HPDE6-E6E7 (cell line): ENCODE results near the gene OTUB2.

Experiments
- DNase-seq: peaks from one replicate; pipeline ENCODE4 v3.0.0; 2011; ENCODE audit warnings: missing footprints; ENCODE audit errors: extremely low spot score

OTUB2 gene

DNA sequence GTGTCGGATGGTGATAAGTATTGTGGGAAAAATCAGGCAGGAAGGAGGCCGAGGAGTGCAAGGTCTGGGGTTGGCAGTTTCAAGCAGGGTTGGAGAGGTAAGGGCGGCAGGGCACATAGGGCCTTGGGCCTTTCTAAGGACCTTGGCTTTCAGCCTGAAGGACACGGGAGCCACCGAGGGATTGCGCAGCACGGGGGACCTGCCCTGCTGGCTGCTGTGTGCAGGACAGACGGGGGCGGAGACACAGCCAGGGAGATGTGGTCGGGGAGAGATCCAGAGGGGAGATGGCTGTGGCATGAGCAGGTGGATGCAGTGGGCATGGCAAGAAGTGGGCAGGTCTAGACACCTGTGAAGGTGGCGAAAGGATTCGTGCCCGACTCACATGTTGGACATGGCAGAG lies 14.7 kb downstream of the OTUB2 start:
- no peak for DNase-seq

DNA sequence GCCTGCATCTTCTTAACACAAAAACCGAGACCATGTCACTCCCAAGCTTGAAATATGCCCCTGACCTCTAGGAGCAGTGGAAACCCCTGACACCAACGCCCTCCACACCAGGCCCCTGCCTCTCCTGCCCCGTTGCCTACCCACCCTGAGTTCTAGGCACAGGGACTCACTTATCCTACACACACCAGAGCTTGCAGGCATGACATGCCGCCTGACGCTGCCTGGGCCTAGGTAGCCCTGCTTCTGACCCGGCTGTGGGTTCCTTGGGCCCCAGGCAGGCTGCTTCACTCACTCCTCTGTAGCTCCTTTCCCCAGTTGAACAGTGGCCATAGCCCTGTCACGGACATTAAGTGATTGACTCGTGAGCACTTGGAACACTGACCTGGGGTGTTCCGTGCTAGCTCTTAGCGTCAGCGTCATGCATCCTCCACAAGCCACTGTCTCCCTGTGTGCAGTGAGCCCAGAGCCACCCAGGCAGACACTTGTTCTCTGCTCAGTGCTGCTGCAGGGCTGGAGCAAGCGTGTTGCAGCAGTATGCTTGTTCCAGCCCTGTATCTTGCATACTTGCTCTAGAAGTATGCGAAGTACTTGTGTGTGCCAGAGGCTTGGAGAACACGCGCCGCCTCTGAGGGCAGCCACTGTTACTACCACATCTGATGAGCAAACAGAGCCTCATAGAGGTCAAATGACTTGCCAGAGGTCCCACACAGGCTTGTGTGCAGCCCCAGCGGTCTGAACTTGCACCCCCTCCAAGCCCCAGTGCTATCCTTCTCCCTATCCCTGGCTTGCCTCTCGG lies 15.6 kb downstream of the OTUB2 start:
- DNase-seq: no peak

DNA sequence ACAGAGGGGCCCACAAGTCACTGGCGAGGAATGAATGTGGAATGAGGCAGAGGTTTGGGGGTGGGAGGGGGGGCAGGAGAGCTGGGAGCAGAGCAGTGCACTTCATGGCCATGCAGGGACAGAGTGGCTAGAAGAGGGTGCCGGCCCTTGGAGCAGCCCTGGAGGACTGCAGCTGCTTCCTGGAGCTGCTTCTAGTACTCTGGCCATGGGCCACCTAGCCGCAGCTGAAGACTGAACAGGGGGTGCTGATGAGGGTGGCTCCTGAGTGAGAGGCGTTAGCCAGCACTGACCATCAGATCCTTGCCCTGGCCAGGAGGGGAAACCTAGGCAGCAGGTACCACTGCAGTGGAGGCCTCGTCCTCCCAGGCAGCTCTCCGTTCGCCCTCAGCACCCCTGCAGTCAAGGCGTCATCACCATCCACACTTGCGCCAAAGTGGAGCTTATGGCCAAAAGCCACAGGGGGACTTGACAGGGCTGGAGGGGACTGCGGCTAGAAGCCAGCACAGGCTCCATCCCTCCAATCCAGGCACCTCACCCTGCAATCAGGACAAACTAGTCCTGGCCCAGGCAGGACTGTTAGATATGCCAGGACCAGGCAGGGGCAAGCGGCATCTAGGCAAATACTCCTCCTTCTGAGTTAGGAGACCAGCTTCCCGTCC lies 16.4 kb downstream of the OTUB2 start:
- no peak for DNase-seq

DNA sequence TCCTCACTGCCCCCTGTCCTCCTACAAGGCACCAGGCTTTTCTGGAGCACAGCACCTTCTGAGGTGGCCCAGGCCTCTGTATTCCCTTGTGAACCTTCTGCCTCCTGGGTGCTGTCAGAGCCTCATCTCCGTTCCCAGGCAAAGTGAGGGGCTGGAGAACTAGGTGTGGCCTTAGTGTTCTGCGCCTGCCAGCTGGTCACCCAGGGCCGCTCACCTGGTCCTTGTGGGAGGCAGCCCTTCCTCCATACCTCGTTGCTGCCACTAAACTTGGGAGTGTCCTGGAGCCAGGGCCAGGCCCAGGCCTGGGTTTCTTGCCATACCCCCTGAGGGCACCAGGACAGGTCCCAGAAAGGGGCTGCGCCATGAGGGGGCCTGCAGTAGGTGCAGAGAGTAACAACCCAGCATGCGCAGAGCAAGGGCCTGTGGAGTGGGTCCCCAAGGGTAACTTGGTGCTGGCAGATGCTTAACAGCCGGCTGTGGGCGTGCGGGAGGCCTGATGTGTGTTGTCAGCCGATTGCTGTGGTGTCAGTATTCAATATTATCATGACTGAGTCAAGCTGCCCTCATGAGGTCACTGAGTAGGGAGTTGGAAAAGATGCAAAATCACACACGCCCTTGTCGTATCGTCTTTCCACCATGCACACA lies 17.1 kb downstream of the OTUB2 start:
- DNase-seq: no peak

DNA sequence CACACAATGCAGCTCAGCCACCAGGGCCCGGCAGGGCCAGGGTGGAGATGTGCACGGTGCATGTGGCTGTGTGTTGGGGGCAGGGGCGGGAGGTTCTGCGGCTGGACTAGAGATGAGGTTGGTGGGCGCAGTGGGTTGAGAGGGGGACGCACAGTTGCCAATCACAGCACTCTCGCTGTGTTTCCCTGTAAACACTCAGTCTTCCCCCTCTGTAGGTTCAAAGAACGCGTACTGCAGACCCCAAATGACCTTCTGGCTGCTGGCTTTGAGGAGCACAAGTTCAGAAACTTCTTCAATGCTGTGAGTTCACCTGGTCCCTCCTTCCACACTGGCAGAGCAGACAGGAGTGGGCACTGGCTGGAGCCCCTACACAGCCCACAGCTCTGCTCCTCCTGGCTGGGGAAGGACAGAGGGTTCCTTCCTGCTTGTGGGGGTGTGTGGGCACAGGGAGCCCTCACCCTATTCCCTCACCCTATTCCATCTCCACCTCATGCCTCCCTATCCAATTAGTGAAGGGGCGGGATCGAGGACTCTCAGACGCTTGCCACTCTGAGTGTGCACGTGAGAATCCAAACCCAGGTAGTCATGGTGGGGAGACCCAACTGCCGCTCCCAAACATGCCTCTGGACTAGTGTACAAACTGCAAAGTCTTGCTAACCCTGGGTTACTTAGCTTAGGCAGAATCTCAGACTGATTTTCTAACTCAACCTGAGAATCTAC lies 17.8 kb downstream of the OTUB2 start:
- DNase-seq: no peak

DNA sequence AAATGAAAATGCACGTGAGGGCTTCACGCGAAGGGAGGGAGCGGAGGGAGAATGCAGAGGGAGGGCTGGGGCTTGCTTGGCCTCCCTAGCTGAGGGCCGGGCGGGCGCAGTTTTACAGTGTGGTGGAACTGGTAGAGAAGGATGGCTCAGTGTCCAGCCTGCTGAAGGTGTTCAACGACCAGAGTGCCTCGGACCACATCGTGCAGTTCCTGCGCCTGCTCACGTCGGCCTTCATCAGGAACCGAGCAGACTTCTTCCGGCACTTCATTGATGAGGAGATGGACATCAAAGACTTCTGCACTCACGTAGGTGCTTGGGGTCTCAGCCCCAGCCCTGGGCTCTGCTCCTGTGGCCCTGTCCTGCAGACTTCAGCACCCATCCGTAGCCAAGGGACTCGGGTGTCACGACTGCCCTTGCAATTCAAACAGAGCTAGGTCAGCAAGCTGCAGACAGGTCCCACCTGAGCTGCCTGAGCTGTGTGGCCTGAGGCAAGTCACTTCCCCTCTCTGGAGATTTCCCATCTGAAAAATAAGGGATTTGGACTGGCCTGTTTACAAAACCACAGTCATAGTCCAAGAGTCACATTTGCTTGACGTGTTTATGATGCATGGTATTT lies 18.4 kb downstream of the OTUB2 start:
- DNase-seq: no peak

DNA sequence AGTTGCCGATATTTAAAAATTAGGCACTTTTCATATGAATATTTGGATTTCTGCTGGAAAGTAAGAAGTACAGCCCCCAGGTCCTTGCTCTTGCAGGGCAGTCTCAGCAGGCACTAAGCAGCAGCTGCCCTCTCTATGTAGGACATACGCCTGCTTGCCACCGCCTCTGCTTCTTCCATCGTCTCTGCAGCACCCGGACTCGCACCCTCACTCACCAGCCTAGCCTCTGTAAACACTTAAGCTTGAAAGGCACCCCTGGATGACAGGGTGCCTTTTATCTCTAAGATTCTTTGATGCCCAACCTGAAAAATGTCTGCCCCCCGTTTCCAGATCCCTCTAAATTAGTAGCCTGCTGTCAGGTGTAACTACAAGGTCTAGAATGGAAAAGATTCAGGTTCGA lies 19.0 kb downstream of the OTUB2 start:
- DNase-seq: no peak

DNA sequence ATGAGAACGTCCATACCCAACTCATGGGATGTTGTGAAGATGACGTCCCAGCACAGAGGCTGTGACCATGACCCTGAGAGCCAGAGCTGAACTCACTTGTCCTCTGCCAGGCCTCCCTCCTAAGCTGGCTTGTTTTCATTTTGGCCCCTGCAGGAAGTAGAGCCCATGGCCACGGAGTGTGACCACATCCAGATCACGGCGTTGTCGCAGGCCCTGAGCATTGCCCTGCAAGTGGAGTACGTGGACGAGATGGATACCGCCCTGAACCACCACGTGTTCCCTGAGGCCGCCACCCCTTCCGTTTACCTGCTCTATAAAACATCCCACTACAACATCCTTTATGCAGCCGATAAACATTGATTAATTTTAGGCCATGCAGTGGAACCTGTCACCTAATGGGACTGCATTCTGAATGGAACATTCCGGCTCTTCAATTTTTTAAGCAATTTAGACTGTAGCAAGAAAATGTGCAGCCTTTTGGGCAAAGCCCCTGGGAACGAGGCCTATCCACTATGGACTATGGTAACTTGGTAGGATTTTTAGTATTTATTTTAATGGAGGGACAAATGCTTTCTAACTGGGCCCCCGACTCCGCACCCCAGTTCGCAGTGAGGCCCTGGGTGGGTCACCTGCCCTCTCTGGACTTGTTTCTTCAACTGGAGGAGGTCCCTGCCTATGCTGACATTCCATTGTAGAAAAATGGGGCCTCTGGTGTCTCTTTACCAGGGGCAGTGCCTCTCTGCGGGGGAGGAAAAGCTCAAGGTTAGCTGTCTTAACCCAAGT lies 19.6 kb downstream of the OTUB2 start:
- DNase-seq: no peak

DNA sequence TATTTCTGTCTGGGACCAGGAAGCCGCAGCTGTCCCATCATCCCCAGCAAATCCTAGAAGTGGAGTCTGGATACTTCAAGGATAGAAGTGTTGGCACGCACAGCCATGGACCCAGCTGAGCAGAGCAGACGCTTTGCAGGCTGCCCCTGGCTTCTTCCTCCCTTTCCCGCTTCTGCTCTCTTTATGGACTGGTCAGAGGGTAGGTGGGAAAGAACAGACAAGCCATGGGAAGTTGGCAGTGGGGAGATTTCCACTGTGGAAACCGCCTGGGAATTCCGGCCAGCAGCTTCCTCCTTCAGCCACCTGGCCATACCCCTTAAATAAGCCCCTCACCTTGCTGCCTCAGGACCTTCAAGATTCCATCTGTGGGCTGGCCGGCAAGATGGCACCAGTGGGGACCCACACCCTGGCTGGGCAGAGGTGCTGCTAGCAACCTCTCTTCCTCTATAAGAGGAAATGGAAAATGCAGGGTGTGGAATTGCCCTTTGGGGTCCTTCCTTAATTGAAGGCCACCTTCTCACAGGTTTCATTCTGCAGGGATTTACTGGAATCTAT lies 20.6 kb downstream of the OTUB2 start:
- DNase-seq: no peak

DNA sequence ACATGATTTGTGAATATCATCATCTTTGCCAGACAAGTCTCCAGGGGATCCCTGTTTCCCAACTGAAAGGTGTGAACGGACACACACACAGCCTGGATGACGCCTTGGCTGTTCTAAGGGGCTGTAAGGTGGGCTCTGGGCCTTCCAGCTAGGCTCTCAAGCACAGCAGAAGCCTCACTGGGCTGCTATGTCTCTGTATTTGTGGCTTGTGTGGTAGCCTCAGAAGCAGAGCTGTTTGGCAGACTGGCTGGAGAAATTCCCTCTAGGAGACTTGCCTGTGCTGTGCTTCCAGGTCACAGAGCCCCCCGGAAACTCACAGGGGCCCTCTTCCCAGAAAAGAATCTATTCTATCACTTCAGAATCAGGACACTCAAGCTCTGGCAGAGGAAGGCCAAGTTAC lies 21.4 kb downstream of the OTUB2 start:
- DNase-seq: no peak

DNA sequence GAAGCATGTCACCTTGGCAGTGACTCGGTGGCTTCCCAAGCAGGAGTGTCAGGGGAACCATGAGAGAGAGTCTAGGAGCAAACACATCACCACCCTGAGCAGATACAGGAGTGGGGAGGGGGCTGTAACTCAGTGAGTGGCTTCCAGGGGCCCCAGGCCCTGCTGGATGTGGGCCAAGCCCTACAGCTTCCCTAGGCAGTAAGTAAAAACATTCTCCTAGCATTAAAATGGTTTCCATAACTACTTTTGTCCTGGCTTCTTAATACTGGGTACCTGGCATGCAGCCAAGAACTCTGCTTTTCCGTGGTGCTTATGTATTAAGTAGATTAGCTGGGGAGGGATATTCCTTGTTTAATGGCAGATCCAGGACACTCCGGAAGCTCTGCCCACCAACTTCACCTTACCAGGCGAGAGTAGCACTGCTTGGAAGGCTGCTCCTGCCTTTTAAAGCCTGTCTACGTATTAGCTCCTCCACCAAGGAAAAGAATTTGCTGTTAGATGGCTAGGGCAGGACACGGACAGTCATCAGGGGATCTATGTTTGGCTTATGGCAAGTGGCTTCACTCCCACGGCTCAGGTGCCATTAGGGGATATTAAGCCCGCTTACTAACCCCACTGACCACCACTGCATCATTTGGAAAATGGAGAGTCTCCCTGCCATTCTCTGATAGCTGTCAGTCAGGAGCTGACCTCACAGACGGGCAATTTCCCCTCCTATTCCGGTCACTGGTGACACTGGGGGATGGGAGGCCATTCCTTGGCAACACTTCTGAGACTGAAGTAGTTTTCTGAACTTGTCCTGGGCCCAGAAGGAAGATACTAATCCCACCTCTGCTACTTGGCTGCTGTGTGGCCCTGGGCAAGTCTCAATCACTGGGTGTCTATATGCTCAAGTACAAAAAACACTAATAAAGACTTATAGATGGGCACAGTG lies 22.8 kb downstream of the OTUB2 start:
- no peak for DNase-seq

DNA sequence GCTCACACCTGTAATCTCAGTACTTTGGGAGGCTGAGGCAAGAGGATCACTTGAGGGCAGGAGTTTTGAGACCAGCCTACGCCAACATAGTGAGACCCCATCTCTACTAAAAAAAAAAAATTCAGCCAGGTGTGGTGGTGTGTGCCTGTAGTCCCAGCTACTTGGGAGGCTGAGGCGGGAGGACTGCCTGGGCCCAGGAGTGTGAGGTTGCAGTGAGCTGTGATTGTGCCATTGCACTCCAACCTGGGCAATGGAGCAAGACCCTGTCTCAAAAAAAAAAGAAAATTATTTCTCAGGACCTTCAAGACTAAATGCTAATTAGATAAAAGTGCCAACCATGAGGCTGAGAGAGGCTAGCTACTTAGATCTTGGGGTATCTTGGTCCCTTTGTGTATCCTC lies 23.5 kb downstream of the OTUB2 start:
- DNase-seq: no peak

DNA sequence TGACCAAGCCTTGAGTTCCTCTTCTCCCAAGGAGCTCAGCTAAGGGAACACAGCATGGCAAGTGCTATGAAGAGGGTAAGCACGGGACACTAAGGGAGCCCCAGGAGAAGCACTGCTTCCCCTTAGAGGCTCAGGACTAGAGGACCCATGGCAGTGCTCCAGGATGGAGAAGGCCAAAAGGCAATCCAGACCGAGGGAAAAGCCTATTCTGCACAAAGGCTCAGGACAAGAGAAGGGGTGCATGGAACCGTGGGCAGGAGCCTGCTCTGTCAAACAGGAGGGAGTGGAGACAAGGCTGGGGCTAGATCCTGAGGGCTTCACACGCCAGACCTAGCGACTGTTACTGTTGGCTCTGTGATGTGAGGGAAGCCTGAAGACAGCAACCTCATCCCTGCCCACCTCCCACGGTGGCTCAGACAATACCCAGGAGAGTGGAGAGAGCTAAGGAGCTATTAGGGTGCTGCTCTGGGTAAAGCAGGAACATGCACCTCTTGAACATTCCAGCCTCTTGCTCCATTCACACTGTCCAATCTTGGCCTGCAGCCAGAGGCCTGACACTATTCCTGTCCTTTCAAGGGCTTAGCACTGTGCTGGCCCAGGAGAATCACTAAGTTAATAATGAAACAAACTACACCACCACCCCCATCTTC lies 24.2 kb downstream of the OTUB2 start:
- no peak for DNase-seq

DNA sequence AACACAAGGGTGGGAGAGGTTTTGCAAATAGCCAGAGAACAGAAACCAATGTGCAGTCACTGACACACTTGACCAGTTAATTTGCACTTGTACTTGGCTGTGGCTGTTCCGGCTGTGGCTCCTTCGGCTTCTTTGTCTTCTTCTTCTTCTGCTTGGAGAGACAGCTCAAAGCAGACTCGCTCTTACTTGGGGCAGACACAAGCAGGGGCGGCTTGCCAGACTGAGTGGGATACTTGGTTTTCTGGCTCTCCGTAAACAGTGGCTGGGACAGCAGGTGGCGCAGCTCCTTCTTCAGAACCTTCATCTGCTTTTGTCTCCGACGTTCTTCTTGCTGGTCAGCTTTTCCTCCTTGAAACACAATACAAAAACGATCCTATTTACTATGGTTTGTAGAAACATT lies 25.0 kb downstream of the OTUB2 start:
- no peak for DNase-seq

DNA sequence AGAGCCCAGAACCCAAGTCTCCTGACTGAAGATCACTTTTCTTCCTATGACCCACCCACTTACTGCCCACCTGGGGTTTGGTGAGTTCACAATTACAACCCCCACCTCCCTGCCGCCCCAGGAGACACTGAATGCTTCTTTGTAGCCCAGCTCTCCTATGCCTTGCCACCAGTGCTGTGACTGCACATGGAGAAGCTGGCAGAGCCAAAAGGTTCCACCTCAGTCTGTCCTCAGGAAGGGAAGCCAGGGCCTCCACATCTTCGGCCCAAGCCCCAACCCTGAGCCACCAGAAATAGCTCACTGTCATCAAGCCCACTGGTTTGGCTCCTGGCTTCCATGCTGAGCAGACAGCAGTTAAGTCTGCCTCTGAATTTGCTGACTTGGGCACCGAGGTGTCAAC lies 25.6 kb downstream of the OTUB2 start:
- DNase-seq: no peak

DNA sequence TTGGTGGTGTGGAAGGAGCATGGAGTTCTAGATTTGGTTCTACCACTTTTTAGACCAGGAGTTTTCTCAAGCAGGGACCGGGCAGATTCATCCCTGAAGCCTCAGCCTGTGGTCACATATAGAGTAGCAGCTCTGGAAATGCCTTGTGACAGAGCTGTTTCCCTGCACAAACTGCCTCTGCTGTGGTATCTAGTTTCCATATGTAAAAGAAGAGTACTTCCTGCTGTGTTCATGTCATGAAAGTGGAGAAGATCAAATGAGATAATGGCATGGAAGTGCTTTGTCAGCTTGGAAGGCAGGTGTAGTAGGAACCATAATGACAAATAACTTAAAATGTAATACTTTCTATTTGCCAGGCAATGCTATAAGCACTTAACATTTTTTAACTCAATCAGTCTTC lies 26.1 kb downstream of the OTUB2 start:
- DNase-seq: no peak

DNA sequence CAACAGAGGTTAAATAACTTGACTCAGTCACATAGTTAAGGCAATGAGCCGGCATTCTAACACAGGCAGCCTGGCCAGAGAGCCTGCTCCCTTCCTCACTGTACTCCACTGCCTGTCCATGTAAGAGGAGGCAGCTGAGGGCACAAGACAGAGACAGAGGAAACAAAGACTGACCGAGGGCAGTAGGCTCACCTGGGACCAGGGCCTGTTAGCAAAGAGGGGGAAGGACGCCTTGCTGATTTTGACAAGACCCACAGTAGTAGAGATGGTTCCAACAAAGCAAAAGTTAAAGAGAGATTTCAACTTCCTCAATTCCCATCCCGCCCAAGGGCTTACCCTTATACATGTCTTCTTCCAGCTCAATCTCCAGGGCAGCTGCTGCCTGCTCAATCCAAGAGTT lies 26.5 kb downstream of the OTUB2 start:
- no peak for DNase-seq

DNA sequence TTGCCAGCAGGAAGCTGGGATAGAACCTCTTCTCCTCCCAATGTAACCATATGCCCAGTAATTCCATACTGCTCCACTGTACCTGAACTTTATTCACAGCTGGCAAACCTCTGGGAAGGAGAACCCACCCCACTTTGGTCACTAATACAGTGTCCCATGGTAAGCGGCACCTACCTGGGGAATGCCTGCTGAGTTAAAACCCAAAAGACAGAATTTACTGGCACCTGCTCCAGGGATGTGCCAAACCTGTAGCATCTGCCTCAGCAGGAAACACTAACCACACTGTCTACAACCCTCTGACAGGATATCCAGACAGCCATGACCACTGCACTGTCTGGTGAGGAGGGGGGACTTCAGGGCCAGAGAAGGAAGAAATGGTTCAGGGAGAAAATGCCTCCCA lies 28.3 kb downstream of the OTUB2 start:
- no peak for DNase-seq

DNA sequence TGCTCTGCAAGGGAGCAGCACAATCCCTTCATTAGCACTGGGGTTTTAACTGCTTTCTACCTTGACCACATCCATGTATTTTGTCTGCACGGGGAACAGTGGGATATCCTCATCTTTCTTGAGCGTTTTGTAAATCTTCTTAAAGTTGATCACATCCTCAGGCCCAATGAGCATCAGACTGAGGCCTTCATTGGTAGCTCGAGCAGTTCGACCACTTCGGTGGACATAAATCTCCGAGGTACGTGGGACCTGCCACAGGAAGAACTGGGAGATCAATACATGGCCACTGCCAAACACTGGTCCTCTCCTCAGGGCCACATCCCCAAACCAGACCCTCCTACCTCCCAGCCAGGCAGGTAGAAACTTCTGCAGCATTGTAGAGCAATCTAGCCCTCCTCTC lies 28.8 kb downstream of the OTUB2 start:
- DNase-seq: no peak
